Left cardiac atrium (tissue), 4 donors: Measurements from ENCODE around the gene SPATS2L. TPM values are rescaled to one million over a fixed set of nuclear protein-coding genes. Genes with fewer than 3 reads are reported as not detected.
A peak's percentile ranks its signal among the peaks of the same experiment; 100 is the strongest.

Source experiments
- ATAC-seq, 2 donors: fragments of 200-7000 bp; cut with Tn5 transposase; one replicate each; pipeline ENCODE4 v1.9.1; 2020; ENCODE audit warnings: mild to moderate bottlenecking in 2 of 2, moderate library complexity in 2 of 2
- DNase-seq: peaks from one replicate; pipeline ENCODE4 v3.0.0-alpha.2; 2020
- intact Hi-C, 2 donors: fragments of 100-400 bp; cut with DNase I; formaldehyde crosslinking; loops; one replicate each; pipeline versions ENCODE4 v1.14.1 to v1.15.1; 2022 to 2023
- total RNA-seq, 2 donors: library from RNA; stranded (reverse); fragmentation: NEBNext Ultra II Directional; extraction: Animal tissue kit (Norgen Biotek cat#: 25700); gene quantifications; one replicate each; pipeline ENCODE4 v1.2.1, GENCODE V29; 2021
- donor health status: DM: no; HTN: yes; CAD: no.
- donor health status: DM: no; HTN: yes; CAD: no; lungs with severe emphysema.
- donor health status: DM: yes; HTN: yes; CAD: no.
- donor health status: Dilated cardiomyopathy.

The SPATS2L gene
- total RNA-seq, 2 donors from 2014 or later: 95.7 to 117 TPM

DNA sequence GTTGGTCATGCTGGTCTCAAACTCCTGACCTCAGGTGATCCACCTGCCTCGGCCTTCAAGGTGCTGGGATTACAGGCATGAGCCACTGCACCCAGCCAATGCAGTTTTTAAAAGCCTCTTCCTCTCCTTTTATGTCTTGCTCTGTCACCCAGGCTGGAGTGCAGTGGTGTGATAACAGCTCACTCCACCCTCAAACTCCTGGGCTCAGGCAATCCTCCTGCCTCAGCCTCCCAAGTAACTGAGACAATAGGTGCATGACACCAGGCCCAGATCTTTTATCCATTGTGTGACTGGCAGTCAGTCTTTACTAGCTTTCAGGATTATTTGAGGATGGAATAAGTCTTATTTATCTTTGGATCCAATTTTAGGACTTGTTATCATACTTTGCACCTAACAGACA is 190.2 kb downstream of the SPATS2L start:
- ATAC-seq (no peak), DNase-seq (no peak)
- intact Hi-C loops: no loop called here

DNA sequence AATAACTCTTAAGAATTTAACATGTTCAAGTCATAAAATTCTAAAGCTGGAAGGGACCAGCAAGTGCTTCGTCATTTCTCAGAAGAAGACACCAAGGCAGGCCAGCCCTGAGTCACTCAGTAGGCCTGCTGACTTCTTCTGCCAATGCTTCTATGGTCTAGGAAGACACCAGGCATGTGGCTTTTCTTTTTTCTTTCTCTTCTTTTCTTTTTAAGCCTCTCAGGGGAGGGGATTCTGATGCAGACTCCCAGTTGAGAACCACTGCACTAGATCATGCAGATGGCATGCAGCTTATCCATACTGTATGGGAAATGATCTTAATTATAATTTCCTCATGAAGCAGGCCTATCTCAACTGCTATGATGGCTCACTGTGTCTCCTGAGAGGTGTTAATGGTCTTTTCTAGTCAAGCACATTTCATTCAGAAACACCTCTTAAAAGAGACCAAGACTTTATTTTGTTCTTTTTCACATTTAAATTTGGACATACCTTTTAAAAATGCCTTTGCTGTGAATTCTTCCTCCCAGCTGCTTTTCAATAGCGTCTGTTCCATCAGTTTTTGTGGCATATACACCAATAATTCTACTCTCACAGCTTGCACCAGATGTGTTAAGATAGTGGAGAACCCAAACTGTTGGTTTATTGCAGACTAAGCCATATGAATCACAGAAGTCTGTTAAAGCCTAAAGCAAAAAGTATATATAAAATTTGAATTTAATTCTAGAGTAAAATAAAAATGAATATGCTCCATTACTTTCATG is 192.1 kb downstream of the SPATS2L start:
- ATAC-seq (no peak), DNase-seq (no peak)
- intact Hi-C loops: no loop called here

DNA sequence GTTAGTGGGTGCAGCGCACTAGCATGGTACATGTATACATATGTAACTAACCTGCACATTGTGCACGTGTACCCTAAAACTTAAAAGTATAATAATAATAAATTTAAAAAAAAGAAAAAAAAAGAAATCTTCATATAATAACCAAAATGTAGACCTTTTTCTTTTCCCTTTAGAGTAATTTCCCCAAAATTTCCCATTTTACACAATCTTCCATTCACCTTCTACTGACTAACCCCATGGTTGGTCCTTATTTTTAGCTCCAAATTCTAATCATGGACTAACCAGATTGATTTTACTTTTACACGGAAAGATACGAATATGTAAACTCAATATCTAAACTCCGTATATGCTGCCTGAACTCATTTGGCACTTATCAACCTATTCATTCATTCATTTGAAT is 195.7 kb downstream of the SPATS2L start:
- DNase-seq (no peak), ATAC-seq (no peak)
- intact Hi-C loops: no loop called here

DNA sequence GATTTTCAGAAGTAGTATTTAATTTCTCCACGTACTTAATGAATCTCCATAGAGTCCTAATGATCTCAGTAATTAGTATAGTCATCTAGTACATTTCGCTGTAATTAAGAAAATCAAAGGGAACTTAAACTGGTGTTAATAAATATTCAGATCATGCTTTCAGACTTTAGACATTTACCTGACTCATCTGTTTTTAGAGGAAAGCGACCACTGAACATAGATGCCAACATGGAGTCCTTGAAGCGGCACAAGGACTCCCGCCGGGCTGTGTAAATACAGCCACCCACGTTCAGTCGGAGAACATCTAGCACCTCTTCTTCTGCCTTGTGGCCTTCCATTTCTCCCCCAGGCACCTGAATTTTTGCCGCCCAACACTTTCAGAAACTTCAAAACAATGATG is 200.2 kb downstream of the SPATS2L start:
- intact Hi-C loops: no loop called here
- no peak for ATAC-seq

DNA sequence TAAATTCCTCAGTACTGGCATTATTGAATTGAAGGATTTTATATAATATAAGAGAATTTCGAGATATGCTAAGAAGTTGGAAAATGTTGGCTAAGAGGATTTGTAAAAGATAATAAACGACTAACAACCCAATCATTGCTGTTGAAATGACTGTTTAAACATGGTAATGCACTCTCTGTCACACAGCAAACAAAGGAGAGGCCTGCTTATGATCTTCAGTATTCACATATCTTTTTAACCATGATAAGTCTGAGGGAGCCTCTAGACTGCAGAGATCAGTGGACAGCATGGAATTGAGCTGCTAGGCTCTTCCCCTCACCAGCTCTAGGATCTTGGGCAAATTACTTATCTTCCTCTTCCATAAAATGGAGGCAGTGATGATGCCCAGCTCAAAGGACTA is 200.7 kb downstream of the SPATS2L start:
- ATAC-seq (no peak), DNase-seq (no peak)
- intact Hi-C loops: no loop called here

More for the DNA sequence above, 200.2 kb downstream of the SPATS2L start:
- no peak for DNase-seq

DNA sequence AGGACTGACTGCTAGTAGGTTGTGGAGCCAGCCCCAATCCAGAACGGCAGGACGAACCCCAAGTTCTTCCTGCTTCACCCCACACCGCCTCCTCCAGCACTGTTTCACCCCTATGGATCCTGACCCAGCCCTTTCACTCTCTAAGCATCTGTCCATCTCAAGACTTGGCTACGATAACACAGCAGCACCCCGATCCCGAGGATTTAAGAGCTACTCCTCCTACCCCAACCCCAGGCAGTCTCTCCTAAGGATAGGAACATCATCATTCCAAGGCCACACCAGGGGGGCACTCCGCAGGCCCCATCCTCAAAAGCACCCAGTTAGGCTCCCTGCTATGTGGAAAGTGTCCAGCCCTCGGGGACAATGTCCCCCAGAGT is 202.7 kb downstream of the SPATS2L start:
- intact Hi-C loops: no loop called here
- peak; percentile 18 to 23 for ATAC-seq
- no peak for DNase-seq

DNA sequence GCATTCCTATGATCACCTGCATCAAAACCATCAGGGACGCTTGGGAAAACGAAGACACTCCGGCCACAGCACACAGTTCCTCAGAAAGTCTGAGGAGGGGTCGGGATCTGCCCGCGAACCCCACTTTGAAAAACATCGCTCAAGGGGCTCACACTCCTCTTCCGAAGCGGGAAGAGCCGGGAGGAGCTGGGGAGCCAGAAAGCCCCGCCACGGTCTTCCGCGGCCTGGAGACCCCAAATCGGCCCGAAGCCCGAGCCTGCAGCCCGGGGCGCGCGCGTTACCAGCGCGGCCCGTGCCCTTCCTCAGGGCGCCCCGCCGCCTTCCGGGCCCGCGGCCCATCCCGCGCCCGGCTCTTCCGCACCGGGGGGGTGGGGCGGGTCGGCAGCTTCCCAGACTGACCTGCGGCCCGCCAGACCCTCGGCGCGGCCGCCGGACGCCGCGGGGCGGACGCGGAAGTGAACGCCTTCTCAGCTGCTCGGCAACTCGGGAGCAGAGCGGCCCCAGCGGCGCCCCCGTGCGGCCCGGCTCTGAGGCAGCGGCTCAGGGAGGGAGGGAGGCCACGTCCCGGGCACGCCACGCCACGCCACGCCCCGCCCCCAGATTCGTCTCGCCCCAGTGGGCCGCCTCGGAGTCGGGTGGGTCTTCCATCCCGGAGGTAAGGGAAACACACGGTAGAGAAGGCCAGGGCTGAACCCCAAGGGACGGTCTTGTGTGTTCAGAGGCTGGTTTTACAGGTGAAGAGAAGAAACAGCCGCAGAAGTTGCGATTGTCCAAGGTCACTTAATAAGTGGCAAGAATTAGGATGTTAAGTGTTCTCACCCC is 203.3 kb downstream of the SPATS2L start, which contains the start of gene KCTD18:
TSS of gene KCTD18 (minus strand) at position 457 of the 822 bp plus-strand sequence. CDS start 3,052 bp downstream, outside the sequence.
- DNase-seq (peak; percentile 94), ATAC-seq (peak; percentile 99)
- intact Hi-C loops: no loop called here

DNA sequence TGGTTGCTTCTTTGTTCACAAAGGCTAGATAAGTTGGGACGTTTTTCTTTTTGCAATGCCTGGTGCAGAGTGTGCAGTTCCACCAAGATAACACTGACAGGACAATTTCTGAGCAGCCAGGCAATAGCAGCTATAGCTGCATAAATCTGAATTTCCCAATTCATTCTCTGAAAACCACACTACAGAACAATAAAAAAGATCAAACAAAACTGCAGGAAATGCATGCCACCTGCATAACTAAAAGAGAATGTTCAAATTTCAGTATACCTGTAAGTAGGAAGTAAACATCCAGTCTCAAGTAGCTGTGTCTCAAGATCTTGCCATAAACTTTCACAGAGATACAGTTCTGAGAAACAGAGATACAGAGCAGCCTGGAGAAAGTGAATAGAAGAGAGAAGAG is 208.7 kb downstream of the SPATS2L start:
- DNase-seq: no peak
- intact Hi-C loops: no loop called here

DNA sequence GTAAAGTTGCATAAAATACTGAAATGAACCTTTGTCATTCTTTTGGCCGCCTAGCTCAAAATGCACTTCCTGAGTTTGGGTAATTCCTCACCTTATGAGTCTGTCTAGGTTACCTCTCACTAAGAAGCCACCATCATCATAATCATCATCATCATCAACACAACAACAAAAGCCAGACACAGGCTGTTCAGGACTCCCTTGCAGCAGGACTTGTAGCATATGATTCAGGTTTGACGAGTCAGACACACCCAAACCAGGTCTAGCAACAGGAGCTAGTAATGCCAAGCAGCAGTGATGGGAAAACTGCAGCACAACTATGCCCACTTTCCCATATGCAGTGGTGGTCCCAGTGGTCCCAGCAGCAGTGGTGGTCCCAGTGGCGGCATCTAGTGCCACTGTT is 216.7 kb downstream of the SPATS2L start:
- intact Hi-C loops: no loop called here
- DNase-seq: no peak
- no peak for ATAC-seq

More for the DNA sequence above, 208.7 kb downstream of the SPATS2L start:
- no peak for ATAC-seq

DNA sequence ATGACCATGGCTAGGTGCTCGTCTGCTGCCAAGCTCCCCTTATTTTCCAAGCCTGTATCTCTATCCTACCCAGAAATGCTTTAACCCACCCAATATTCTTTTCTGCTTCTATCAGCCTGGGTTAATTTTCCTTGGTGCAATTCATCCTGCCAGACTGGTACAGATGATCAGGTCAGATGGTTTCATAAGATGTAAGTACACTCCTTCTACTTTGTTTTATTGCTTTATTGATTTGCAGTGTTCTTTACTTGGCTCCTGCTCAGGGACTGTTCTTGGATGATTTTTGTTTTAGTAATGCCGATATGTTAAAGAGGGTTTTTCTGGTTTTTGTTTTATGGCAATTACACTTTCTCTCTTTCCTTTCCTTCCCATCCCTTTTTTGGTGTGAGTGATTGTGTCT is 217.1 kb downstream of the SPATS2L start:
- no peak for ATAC-seq
- no peak for DNase-seq
- intact Hi-C loops: no loop called here

DNA sequence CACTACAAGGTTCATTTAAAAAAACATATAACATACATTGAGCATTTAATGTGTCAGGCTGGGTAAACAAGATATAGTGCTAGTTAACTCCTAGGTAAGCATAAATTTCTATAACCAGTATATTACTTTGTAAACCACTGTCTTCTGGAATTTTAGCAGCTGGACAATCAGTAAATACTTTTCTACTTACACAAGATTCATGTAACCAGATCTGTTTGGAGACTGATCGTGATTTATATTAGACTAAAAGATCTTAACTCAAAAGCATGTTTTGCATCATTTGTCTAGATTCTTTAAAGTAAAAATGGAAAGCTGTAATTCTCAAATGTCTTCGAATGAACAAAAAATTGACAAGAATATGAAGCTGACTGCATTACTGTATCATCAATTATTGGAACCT is 218.6 kb downstream of the SPATS2L start:
- ATAC-seq (no peak), DNase-seq (no peak)
- intact Hi-C loops: no loop called here

DNA sequence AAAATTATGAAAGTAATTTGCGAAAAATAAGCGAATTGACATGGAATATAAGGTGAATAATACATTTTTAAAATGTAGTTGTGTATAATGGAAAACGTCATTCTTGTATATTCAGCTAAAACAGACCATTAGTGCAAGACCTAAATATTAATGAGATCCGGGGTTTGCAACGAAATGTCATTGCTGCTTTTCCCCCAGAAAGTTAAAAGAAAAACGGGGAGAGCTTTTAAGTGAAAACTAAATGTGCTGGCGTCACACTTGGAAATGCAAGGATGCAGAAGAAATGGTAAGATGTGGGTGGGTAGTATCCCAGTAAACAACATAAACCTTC is 219.0 kb downstream of the SPATS2L start:
- ATAC-seq (no peak), DNase-seq (no peak)
- intact Hi-C loops: no loop called here

DNA sequence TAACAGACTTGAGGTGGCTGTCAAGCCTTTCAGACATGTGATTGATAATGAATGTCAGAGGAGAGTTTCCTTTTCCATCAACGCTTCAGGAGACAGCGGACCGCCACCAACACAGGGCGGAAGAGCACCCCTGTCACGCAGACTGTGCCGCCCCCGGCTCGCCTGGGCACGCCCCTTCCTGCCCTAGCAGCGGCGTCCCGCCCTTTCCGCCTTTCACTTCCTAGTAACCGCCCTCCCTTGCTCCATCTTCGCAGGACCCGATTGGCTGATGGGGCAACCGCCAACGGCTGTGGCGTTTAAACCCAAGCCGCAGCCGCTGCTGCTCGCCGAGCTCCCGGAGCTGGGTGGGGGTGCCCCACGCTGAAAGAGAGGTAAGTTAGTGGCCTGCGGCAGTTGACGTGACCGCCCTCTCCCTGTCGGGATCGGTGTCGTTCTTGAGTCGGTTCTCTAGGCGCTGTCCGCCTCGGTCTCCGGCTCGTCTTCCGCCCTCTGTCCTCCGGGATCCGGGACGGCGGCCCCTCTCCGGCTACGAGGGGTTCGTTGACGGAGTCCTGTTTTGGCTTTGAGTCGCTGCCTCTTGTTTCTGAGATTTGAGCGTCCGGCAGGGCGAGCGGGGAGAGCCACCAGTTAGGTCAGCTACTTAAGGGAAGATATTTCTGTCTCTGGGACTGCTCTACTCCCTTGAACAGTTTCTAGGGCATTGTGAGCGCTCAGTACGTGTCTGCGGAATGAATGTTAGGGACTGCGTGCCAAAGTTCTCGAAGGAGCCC is 219.6 kb downstream of the SPATS2L start, which contains the start of gene SGO2:
TSS of gene SGO2 (plus strand) at position 326 of the 770 bp plus-strand sequence. CDS start 6,769 bp downstream, outside the sequence.
- peak; percentile 100 for ATAC-seq
- intact Hi-C loops: no loop called here
- DNase-seq: peak; percentile 96

DNA sequence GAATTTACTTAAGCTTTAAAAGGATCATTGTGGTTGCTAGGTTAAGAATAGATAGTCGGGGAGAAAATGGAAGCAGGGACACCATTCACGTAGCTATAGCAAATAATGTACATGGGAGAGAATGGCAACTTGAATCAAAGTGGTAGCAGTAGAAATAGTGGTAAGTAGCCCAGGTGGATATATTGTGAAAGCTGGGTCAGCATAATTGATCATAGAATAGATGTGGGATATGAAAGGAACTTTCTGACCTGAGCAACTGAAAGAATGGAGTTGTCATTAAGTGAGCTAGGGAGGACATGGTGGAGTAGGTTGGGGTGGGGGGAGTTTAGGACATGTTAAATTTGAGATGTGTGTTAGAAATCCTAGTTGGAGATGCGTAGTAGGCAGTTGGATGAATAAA is 221.7 kb downstream of the SPATS2L start:
- no peak for ATAC-seq
- no peak for DNase-seq
- intact Hi-C loops: no loop called here

Other genes starting within 250 kb of the SPATS2L start
- gene KCTD18, start 203.4 kb downstream of the SPATS2L start, total RNA-seq: 10 to 100 TPM in 1 of 2 donors, 1 to 10 TPM in 1; 9.1 to 10.4 TPM
- gene SGO2, start 219.5 kb downstream of the SPATS2L start, total RNA-seq: 1 to 10 TPM; 1.6 to 2.2 TPM